ENCODE measurements around the gene ADH1C. TPM values are rescaled to one million over a fixed set of nuclear protein-coding genes. Genes with fewer than 3 reads are reported as not detected.
"Not testable (repeated sequence)": the region's sequence is repeated elsewhere in the genome, so short reads cannot be mapped to it uniquely, and the experiment has no call there.

The ADH1C gene
- total and polyA plus RNA-seq, 3 experiments from 2014 or later = not detected

- Histone ChIP-seq H3K4me1 (ENCODE audit: insufficient read depth, low read length) (no peaks in the 10 kb centered on the region), H3K36me3 (ENCODE audit: insufficient read depth, low read length) (no peaks in the 10 kb centered on the region), H3K27ac (ENCODE audit: low read depth, low read length) (no peak overlapping the region), H3K9me3 (ENCODE audit: low read length) (no peaks in the 10 kb centered on the region), H3K4me3 (ENCODE audit: low read length) (no peak overlapping the region), H3K27me3 (ENCODE audit: insufficient read depth, low read length, poor library complexity, severe bottlenecking) (no peaks in the 10 kb centered on the region)
- Mint-ChIP-seq H3K9me3 (peaks cover 0 to 7% (median 3%) of the 10 kb centered on the region in 5 donors), H3K27ac (no peak overlapping the region), H3K36me3 (no peaks in the 10 kb centered on the region), H3K4me1 (no peaks in the 10 kb centered on the region), H3K4me3 (no peak overlapping the region), H3K27me3 (peaks cover 18 to 35% of the 10 kb centered on the region in 2 donors)
- DNase-seq = no peak
- ChIA-PET POLR2A (no interaction called here), CTCF (no interaction called here)
Measured at GRCh38 chr4:99366491-99366890, 13.9 kb upstream of the ADH1C start.

DNA sequence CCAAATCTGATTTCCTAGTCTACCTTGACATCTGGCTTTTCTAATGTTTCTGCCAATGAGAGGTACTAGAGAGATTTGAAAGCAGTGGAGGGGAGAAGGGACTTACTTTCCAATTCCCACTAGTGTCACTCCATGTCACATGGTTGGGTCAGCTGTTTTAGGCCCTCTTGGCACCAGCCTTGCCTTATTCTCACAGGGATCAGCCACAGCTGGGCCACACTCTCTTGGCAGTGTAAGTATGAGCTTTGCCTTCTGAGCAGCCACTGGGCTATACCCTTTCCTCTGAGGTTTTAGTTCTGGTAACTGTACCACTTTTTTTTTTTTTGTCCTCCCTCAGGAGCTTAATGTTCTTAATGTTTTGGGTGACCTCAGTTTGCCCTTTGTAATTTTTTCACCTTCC is 10.2 kb upstream of the ADH1C start:
- no peaks in the 10 kb centered on the region for H3K36me3 ChIP-seq (ENCODE audit: insufficient read depth, low read length)
- H3K4me3 Mint-ChIP-seq = no peak overlapping the region
- DNase-seq = no peak
- H3K27ac ChIP-seq (ENCODE audit: low read depth, low read length) = no peak overlapping the region
- H3K27me3 ChIP-seq (ENCODE audit: insufficient read depth, low read length, poor library complexity, severe bottlenecking) = no peaks in the 10 kb centered on the region
- H3K4me1 ChIP-seq (ENCODE audit: insufficient read depth, low read length) = no peaks in the 10 kb centered on the region
- H3K36me3 Mint-ChIP-seq = no peaks in the 10 kb centered on the region
- no peak overlapping the region for H3K27ac Mint-ChIP-seq
- CTCF ChIA-PET = no interaction called here
- no peaks in the 10 kb centered on the region for H3K9me3 ChIP-seq (ENCODE audit: low read length)
- H3K4me1 Mint-ChIP-seq = no peaks in the 10 kb centered on the region
- H3K9me3 Mint-ChIP-seq = peaks cover 0 to 3% (median 2%) of the 10 kb centered on the region in 5 donors
- peaks cover 10 to 14% of the 10 kb centered on the region in 2 donors for H3K27me3 Mint-ChIP-seq
- no peak overlapping the region for H3K4me3 ChIP-seq (ENCODE audit: low read length)
- POLR2A ChIA-PET = no interaction called here

- no peak overlapping the region for H3K27ac Mint-ChIP-seq
- Histone ChIP-seq H3K9me3 (ENCODE audit: low read length) (no peaks in the 10 kb centered on the region), H3K4me1 (ENCODE audit: insufficient read depth, low read length) (no peaks in the 10 kb centered on the region), H3K36me3 (ENCODE audit: insufficient read depth, low read length) (no peaks in the 10 kb centered on the region), H3K4me3 (ENCODE audit: low read length) (no peak overlapping the region), H3K27me3 (ENCODE audit: insufficient read depth, low read length, poor library complexity, severe bottlenecking) (no peaks in the 10 kb centered on the region), H3K27ac (ENCODE audit: low read depth, low read length) (no peak overlapping the region)
- no peak overlapping the region for H3K4me3 Mint-ChIP-seq
- POLR2A ChIA-PET = no interaction called here
- peaks cover 7 to 13% of the 10 kb centered on the region in 2 donors for H3K27me3 Mint-ChIP-seq
- no peaks in the 10 kb centered on the region for H3K36me3 Mint-ChIP-seq
- CTCF ChIA-PET = no interaction called here
- no peak for DNase-seq
- peaks cover 0 to 3% (median 2%) of the 10 kb centered on the region in 5 donors for H3K9me3 Mint-ChIP-seq
- no peaks in the 10 kb centered on the region for H3K4me1 Mint-ChIP-seq
Measured at GRCh38 chr4:99361899-99362275, 9.3 kb upstream of the ADH1C start.

- ChIA-PET CTCF (no interaction called here), POLR2A (no interaction called here)
- Mint-ChIP-seq H3K27ac (no peak overlapping the region), H3K4me1 (peaks cover 0 to 2% (median under 1%) of the 10 kb centered on the region in 3 donors), H3K4me3 (no peak overlapping the region), H3K27me3 (peaks cover 3 to 16% of the 10 kb centered on the region in 2 donors), H3K36me3 (no peaks in the 10 kb centered on the region), H3K9me3 (peaks cover 0 to 3% (median 2%) of the 10 kb centered on the region in 5 donors)
- no peaks in the 10 kb centered on the region for H3K27me3 ChIP-seq (ENCODE audit: insufficient read depth, low read length, poor library complexity, severe bottlenecking)
- H3K27ac ChIP-seq (ENCODE audit: low read depth, low read length) = no peak overlapping the region
- no peak overlapping the region for H3K4me3 ChIP-seq (ENCODE audit: low read length)
- no peak for DNase-seq
- no peaks in the 10 kb centered on the region for H3K9me3 ChIP-seq (ENCODE audit: low read length)
- no peaks in the 10 kb centered on the region for H3K36me3 ChIP-seq (ENCODE audit: insufficient read depth, low read length)
- H3K4me1 ChIP-seq (ENCODE audit: insufficient read depth, low read length) = no peaks in the 10 kb centered on the region
Measured at GRCh38 chr4:99361268-99361898, 8.8 kb upstream of the ADH1C start.

GRCh38 chr4:99359480-99360204 is 7.1 kb upstream of the ADH1C start:
- H3K4me3 ChIP-seq (ENCODE audit: low read length) = no peak overlapping the region
- H3K4me1 ChIP-seq (ENCODE audit: insufficient read depth, low read length) = no peaks in the 10 kb centered on the region
- no peak overlapping the region for H3K27ac ChIP-seq (ENCODE audit: low read depth, low read length)
- no peaks in the 10 kb centered on the region for H3K36me3 Mint-ChIP-seq
- peaks cover 3 to 7% of the 10 kb centered on the region in 2 donors for H3K27me3 Mint-ChIP-seq
- H3K4me3 Mint-ChIP-seq = no peak overlapping the region
- H3K9me3 Mint-ChIP-seq = peaks cover 0 to 10% (median 3%) of the 10 kb centered on the region in 5 donors
- DNase-seq = no peak
- CTCF ChIA-PET = no interaction called here
- H3K36me3 ChIP-seq (ENCODE audit: insufficient read depth, low read length) = no peaks in the 10 kb centered on the region
- POLR2A ChIA-PET = no interaction called here
- no peaks in the 10 kb centered on the region for H3K27me3 ChIP-seq (ENCODE audit: insufficient read depth, low read length, poor library complexity, severe bottlenecking)
- H3K4me1 Mint-ChIP-seq = peaks cover 0 to 6% (median 2%) of the 10 kb centered on the region in 3 donors
- H3K9me3 ChIP-seq (ENCODE audit: low read length) = no peaks in the 10 kb centered on the region
- H3K27ac Mint-ChIP-seq = no peak overlapping the region

DNA sequence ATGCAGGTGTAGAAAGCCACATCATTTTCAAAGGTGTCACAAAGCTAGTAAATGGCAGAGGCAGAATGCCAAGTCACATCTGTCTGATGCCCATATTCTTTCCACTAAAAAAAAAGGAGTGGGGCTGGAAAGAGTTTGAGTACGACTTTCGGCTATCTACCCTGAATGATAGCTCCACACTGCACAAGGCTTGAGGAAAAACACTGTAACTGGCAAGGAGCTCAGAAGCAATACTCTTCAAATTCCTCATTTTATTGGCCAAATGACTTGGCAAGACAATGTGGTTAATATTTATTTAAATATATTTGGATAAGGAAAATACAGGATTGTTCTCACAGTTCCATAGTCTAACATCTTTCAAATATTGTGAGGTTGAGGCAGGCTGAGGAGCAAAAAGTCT is 5.4 kb upstream of the ADH1C start:
- H3K4me1 ChIP-seq (ENCODE audit: insufficient read depth, low read length) = no peaks in the 10 kb centered on the region
- POLR2A ChIA-PET = no interaction called here
- no peak overlapping the region for H3K4me3 Mint-ChIP-seq
- no peak overlapping the region for H3K4me3 ChIP-seq (ENCODE audit: low read length)
- no peaks in the 10 kb centered on the region for H3K27me3 ChIP-seq (ENCODE audit: insufficient read depth, low read length, poor library complexity, severe bottlenecking)
- CTCF ChIA-PET = no interaction called here
- peaks cover 0 to 10% of the 10 kb centered on the region in 2 donors for H3K27me3 Mint-ChIP-seq
- H3K27ac ChIP-seq (ENCODE audit: low read depth, low read length) = no peak overlapping the region
- no peak for DNase-seq
- peaks cover 0 to 6% (median 2%) of the 10 kb centered on the region in 3 donors for H3K4me1 Mint-ChIP-seq
- H3K9me3 ChIP-seq (ENCODE audit: low read length) = no peaks in the 10 kb centered on the region
- no peak overlapping the region for H3K27ac Mint-ChIP-seq
- H3K9me3 Mint-ChIP-seq = peaks cover 0 to 12% (median 6%) of the 10 kb centered on the region in 5 donors
- no peaks in the 10 kb centered on the region for H3K36me3 Mint-ChIP-seq
- H3K36me3 ChIP-seq (ENCODE audit: insufficient read depth, low read length) = no peaks in the 10 kb centered on the region

GRCh38 chr4:99356992-99357391 is 4.4 kb upstream of the ADH1C start:
- Mint-ChIP-seq H3K36me3 (no peaks in the 10 kb centered on the region), H3K27ac (no peak overlapping the region), H3K9me3 (peaks cover 0 to 12% (median 8%) of the 10 kb centered on the region in 5 donors), H3K27me3 (peaks cover 3 to 16% of the 10 kb centered on the region in 2 donors), H3K4me1 (peaks cover 0 to 6% (median 2%) of the 10 kb centered on the region in 3 donors), H3K4me3 (no peak overlapping the region)
- H3K4me3 ChIP-seq (ENCODE audit: low read length) = no peak overlapping the region
- ChIA-PET POLR2A (no interaction called here), CTCF (no interaction called here)
- H3K27me3 ChIP-seq (ENCODE audit: insufficient read depth, low read length, poor library complexity, severe bottlenecking) = no peaks in the 10 kb centered on the region
- H3K4me1 ChIP-seq (ENCODE audit: insufficient read depth, low read length) = no peaks in the 10 kb centered on the region
- no peak overlapping the region for H3K27ac ChIP-seq (ENCODE audit: low read depth, low read length)
- H3K9me3 ChIP-seq (ENCODE audit: low read length) = no peaks in the 10 kb centered on the region
- no peaks in the 10 kb centered on the region for H3K36me3 ChIP-seq (ENCODE audit: insufficient read depth, low read length)
- no peak for DNase-seq

DNA sequence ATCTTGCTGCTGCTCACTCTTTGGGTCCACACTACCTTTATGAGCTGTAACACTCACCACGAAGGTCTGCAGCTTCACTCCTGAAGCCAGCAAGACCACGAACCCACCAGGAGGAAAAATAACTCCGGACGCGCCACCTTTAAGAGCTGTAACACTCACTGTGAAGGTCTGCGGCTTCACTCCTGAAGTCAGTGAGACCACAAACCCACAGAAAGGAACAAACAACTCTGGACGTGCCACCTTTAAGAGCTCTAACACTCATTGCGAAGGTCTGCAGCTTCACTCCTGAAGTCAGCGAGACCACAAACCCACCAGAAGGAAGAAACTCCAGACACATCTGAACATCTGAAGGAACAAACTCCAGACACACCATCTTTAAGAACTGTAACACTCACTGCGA is 3.6 kb upstream of the ADH1C start:
- CTCF ChIA-PET; H3K36me3 Mint-ChIP-seq; H3K4me1 ChIP-seq (ENCODE audit: insufficient read depth, low read length); DNase-seq; POLR2A ChIA-PET; H3K36me3 ChIP-seq (ENCODE audit: insufficient read depth, low read length); H3K27ac Mint-ChIP-seq; H3K4me3 Mint-ChIP-seq; H3K4me3 ChIP-seq (ENCODE audit: low read length); H3K4me1 Mint-ChIP-seq; H3K27me3 ChIP-seq (ENCODE audit: insufficient read depth, low read length, poor library complexity, severe bottlenecking); H3K27ac ChIP-seq (ENCODE audit: low read depth, low read length); H3K9me3 ChIP-seq (ENCODE audit: low read length): not testable (repeated sequence)
- Mint-ChIP-seq H3K9me3 (peaks cover 0 to 12% (median 8%) of the 10 kb centered on the region in 5 donors), H3K27me3 (peaks cover 3 to 21% of the 10 kb centered on the region in 2 donors)
